ENCODE measurements around the gene CCDC12.

GRCh38 chr3:46968783-46969428 lies 7.6 kb downstream of the CCDC12 start:
- TF ChIP-seq CTCF (IDR thresholded peaks at IDR 0.05) (no peak), POLR2A (IDR thresholded peaks at IDR 0.05) (no peak)

All from thyroid gland (tissue), 4 donors.